Keratinocyte (primary cell): ENCODE data around the gene DHCR7. TPM values are rescaled to one million over a fixed set of nuclear protein-coding genes. Genes with fewer than 3 reads are reported as not detected.

Source experiments
- DNase-seq: peaks from one replicate; pipeline ENCODE4 v3.0.0-alpha.2; 2011; ENCODE audit warnings: low read depth, missing footprints, low spot score
- FAIRE-seq: peaks from 2 replicates; lab custom pipeline; 2011; peaks lifted over from hg19 to GRCh38; lab: Jason Lieb, UNC
- H2AFZ ChIP-seq: 2 replicates; pipeline ENCODE4 v1.6.0; 2012; ENCODE audit warnings: low read length, control low read depth, inconsistent platforms; ENCODE audit not compliant: control insufficient read depth
- H3K27ac ChIP-seq: 2 replicates; pipeline ENCODE4 v1.5.1; 2011; ENCODE audit warnings: low read length; ENCODE audit not compliant: control insufficient read depth, insufficient read depth
- H3K27me3 ChIP-seq: 3 replicates; pipeline ENCODE4 v1.6.0; 2011; ENCODE audit warnings: low read length; ENCODE audit not compliant: control insufficient read depth, insufficient read depth; ENCODE audit errors: extremely low read depth
- H3K36me3 ChIP-seq, 2 experiments: 2 replicates in 1 of 2; 3 replicates in 1 of 2; pipeline ENCODE4 v1.5.1; 2011; ENCODE audit warnings: low read length in 2 of 2, mild to moderate bottlenecking in 1 of 2; ENCODE audit not compliant: control insufficient read depth in 2 of 2, insufficient read depth in 2 of 2; ENCODE audit errors: extremely low read depth in 1 of 2
- H3K4me1 ChIP-seq: 3 replicates; pipeline ENCODE4 v1.5.1; 2011; ENCODE audit warnings: low read length; ENCODE audit not compliant: control insufficient read depth, insufficient read depth; ENCODE audit errors: extremely low read depth
- H3K4me2 ChIP-seq: 3 replicates; pipeline ENCODE4 v1.6.0; 2011; ENCODE audit warnings: low read depth, low read length; ENCODE audit not compliant: control insufficient read depth, insufficient read depth; ENCODE audit errors: extremely low read depth
- H3K4me3 ChIP-seq, 3 experiments: fragments of 200-600 bp in 1 of 3; sonication (generic) in 1 of 3; 2 replicates in 2 of 3; 3 replicates in 1 of 3; pipeline ENCODE4 v1.5.1; 2011 to 2016; ENCODE audit warnings: low read length in 3 of 3, mild to moderate bottlenecking in 3 of 3, control low read depth in 2 of 3, inconsistent platforms in 1 of 3, low read depth in 1 of 3, mixed read lengths in 1 of 3, mixed run types in 1 of 3, moderate library complexity in 1 of 3; ENCODE audit not compliant: control insufficient read depth in 2 of 3, insufficient read depth in 2 of 3; ENCODE audit errors: extremely low read depth in 1 of 3
- H3K79me2 ChIP-seq: 2 replicates; pipeline ENCODE4 v1.6.0; 2012; ENCODE audit warnings: low read length; ENCODE audit not compliant: control insufficient read depth, insufficient read depth
- H3K9ac ChIP-seq: 3 replicates; pipeline ENCODE4 v1.6.0; 2011; ENCODE audit warnings: low read length; ENCODE audit not compliant: control insufficient read depth, insufficient read depth; ENCODE audit errors: extremely low read depth
- H3K9me1 ChIP-seq: 3 replicates; pipeline ENCODE4 v1.6.0; 2011; ENCODE audit warnings: low read length; ENCODE audit not compliant: control insufficient read depth, insufficient read depth; ENCODE audit errors: extremely low read depth
- H3K9me3 ChIP-seq: 2 replicates; pipeline ENCODE4 v1.5.1; 2012; ENCODE audit warnings: low read depth, low read length; ENCODE audit not compliant: control insufficient read depth
- H4K20me1 ChIP-seq: 3 replicates; pipeline ENCODE4 v1.6.0; 2011; ENCODE audit warnings: low read length; ENCODE audit not compliant: control insufficient read depth, insufficient read depth; ENCODE audit errors: extremely low read depth
- CTCF ChIP-seq, 3 experiments: IDR thresholded peaks in 1 of 3; conservative IDR thresholded peaks in 1 of 3; optimal IDR thresholded peaks in 1 of 3; 2 replicates in 2 of 3; 3 replicates in 1 of 3; pipeline versions ENCODE3 to v1.5.1; 2011; ENCODE audit warnings: low read length in 3 of 3, mild to moderate bottlenecking in 3 of 3, moderate library complexity in 2 of 3, control low read depth in 1 of 3, inconsistent platforms in 1 of 3; ENCODE audit not compliant: insufficient read depth in 2 of 3; ENCODE audit errors: extremely low read depth in 1 of 3
- EZH2 ChIP-seq: IDR thresholded peaks from one replicate; pipeline ENCODE4 v1.6.1; 2012; ENCODE audit warnings: inconsistent platforms, mild to moderate bottlenecking, low read length, moderate library complexity
- dilution Hi-C: fragments of 300-500 bp; cut with MboI; formaldehyde crosslinking; loops from one replicate; pipeline ENCODE4 v1.7.0; 2020; ENCODE audit warnings: low sequenced_read_pairs; ENCODE audit not compliant: extremely low pct_ligation_motif_present
- polyA plus RNA-seq, 5 experiments: library from polyadenylated mRNA; depleted of rRNA in 3 of 5; stranded (reverse) in 3 of 5; stranded (forward) in 1 of 5; unstranded in 1 of 5; fragments of >200 nt; gene quantifications; 1 replicate in 1 of 5; 2 replicates in 3 of 5; 3 replicates in 1 of 5; pipeline versions ENCODE4 v1.2.1 to v1.2.3, GENCODE V29; 2011 to 2012; ENCODE audit warnings: missing spikeins in 2 of 5, low read depth in 1 of 5, low replicate concordance in 1 of 5

The DHCR7 gene
- polyA plus RNA-seq, 1 donor (not counting 4 experiments of a cell fraction or from before 2014, with no cell fraction given), result 143 TPM

DNA sequence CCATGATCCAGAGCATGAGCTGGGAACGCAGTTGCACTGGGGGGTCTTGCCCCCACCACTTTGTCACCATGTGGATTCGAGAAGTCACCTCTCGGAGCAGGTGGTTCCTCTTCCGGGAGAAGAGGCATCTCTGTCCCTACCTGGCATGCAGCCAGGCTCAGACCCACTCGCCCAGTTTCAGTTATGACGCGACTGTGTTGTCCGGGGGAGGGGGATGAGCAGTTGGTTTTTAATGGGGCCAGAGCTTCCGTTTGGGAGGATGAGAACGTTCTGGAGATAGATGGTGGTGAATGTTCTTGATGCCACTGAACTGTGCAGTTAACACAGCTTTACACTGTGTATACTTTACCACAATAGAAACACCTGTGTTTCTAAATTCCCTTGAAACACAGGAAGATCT, 41.5 kb downstream of the DHCR7 start:
- no peaks in the 10 kb centered on the region for H3K4me1 ChIP-seq
- FAIRE-seq (no peak), DNase-seq (no peak)
- no peak overlapping the region for H2AFZ ChIP-seq
- H4K20me1 ChIP-seq, result no peaks in the 10 kb centered on the region
- no peak overlapping the region for H3K9ac ChIP-seq
- no peak overlapping the region for H3K4me3 ChIP-seq
- H3K27ac ChIP-seq, result no peak overlapping the region
- H3K4me2 ChIP-seq, result no peak overlapping the region
- H3K36me3 ChIP-seq, result no peaks in the 10 kb centered on the region
- dilution Hi-C loops, result no loop called here
- no peaks in the 10 kb centered on the region for H3K79me2 ChIP-seq
- peaks cover 4% of the 10 kb centered on the region for H3K9me3 ChIP-seq
- H3K9me1 ChIP-seq, result no peaks in the 10 kb centered on the region
- no peak for TF ChIP-seq CTCF (optimal IDR thresholded peaks at IDR 0.05 in 1 of 3, IDR thresholded peaks at IDR 0.05 in 1 of 3, conservative IDR thresholded peaks at IDR 0.05 in 1 of 3; ENCODE audit: extremely low read depth in 1 of 3, insufficient read depth in 2 of 3, low read length in 3 of 3)
- no peak for TF ChIP-seq EZH2
- no peaks in the 10 kb centered on the region for H3K27me3 ChIP-seq

- Histone ChIP-seq H3K9me1 (no peaks in the 10 kb centered on the region), H3K4me1 (no peaks in the 10 kb centered on the region), H2AFZ (no peak overlapping the region), H3K36me3 (no peaks in the 10 kb centered on the region), H3K9ac (no peak overlapping the region), H3K27me3 (peaks cover 7% of the 10 kb centered on the region), H3K4me3 (no peak overlapping the region), H3K9me3 (peaks cover 4% of the 10 kb centered on the region), H3K27ac (no peak overlapping the region), H3K4me2 (no peak overlapping the region), H3K79me2 (no peaks in the 10 kb centered on the region), H4K20me1 (no peaks in the 10 kb centered on the region)
- TF ChIP-seq CTCF (optimal IDR thresholded peaks at IDR 0.05 in 1 of 3, IDR thresholded peaks at IDR 0.05 in 1 of 3, conservative IDR thresholded peaks at IDR 0.05 in 1 of 3; ENCODE audit: extremely low read depth in 1 of 3, insufficient read depth in 2 of 3, low read length in 3 of 3) (no peak), EZH2 (no peak)
- FAIRE-seq (no peak), DNase-seq (no peak)
- dilution Hi-C loops, result no loop called here
Observed at GRCh38 chr11:71404209-71404608, 44.0 kb downstream of the DHCR7 start.
